COLO668 (cell line): ENCODE data around the gene IGIP.
A peak's percentile ranks its signal among the peaks of the same experiment; 100 is the strongest.
"Not testable (repeated sequence)": the region's sequence is repeated elsewhere in the genome, so short reads cannot be mapped to it uniquely, and the experiment has no call there.

Experiments
- DNase-seq: peaks from one replicate; lab custom pipeline; 2025; ENCODE audit not compliant: unreplicated experiment; lab: John Stamatoyannopoulos, UW

IGIP gene

DNA sequence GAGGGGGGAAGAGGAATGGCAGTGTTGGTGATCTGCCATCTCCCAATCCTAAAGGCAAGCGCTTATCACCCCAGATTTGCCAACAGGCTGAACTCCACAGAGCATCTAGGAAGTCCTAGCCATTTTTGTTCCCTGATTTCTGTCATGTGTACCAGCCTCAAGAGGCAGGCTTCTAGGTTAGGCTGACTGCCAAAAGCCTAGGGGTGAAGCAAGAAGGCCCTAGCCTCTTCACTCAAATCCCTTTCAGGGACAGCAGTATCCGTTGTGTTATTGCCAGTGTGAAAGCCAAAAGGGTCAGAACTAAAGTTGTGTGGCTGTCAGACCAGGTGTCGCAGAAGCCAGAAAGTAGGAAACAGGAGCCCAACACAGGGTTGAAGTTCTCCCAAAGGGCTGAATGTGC is 14.7 kb downstream of the IGIP start:
- no peak for DNase-seq

DNA sequence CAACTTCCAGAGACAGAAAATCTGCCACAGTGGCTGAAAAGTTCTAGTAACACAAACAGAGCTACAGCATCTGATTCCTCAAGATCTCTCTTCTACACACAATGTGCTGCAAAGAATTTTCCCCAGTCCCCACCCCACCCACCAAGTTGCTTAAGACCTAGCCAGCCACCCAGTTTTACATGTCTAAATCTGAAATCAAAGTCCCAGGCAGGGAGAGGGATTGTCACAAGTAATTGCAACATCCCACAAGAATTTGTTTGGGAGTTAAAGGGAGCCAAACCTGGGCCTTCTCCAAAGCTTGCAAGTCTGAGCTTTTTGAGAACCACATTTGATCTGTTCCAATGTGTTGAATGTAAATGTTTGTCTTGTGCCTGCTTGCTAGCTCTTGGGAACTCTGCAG is 15.5 kb downstream of the IGIP start:
- DNase-seq: no peak

GRCh38 chr5:140142246-140142645 is 16.5 kb downstream of the IGIP start:
- no peak for DNase-seq

DNA sequence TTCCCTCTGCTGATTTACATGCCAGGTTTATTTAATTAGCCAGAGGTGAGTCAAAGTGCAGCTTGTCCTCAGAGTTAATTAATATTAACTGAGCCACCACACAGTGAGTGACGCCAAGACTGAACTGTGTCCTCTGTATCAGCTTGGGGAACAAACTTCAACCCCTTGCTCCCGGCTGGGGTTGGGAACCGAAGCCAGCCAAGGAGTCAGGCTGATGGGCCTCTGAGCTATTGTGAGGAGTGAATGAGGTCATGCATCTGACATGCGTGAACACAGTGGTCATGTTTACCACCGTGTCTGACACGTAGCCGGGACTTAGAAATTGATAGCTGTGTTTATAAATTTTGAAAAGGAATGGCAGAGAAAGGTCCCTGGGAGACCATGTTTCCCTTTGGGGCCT is 17.1 kb downstream of the IGIP start:
- DNase-seq: no peak

DNA sequence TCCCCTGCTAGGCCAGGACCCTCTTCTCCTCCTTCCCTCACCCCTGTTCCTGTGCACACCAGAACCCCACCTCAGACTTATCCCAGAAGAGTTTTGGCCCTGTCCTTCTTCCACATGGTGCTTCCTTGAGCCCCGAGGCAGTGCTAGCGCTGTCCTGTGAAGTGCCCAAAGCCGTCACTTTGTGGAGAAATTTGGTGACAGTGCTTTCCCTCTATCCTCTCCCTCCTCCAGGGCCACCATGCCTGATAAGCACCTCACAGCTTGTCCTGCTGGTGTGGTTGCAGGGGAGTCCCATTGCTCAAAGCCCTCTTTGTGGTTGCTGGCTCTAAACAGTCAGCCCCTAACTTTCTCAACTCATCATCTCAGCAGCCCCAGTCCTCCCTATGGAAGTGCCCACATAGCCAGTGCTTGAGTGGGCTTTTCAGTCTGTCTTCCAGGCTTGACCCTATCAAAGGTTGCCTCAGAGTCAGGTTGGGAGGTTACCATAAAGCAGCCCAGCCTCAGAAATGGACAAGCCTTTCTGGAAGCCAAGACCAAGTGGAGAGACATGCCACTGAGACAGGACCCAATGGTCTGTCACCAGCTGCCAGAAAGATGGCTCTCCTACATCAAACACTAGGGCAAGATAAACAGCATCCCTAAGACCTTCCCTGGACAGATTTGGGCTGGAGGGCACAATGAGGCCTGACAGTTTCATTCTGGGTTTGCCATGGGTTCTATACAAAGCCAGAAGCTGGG is 18.0 kb downstream of the IGIP start:
- no peak for DNase-seq

DNA sequence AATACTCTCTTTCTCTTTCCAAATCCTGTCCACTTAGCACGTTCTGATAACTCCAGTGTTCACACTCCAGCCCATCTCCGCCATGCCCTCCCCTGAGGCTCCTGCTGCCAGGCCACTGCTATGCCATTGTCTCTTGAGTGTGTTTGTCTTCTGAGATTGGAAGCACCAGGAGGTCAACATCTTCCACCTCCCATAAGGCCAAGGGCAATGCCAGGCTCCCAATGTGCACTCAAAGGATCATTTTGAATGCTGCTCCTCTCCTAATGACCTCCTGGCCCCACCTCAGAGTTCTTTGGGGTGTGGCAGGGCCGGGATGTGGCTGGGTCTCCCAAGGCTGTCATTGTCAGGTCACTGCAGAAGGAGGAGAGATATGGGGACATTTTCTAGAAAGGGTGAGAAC is 19.5 kb downstream of the IGIP start:
- no peak for DNase-seq

DNA sequence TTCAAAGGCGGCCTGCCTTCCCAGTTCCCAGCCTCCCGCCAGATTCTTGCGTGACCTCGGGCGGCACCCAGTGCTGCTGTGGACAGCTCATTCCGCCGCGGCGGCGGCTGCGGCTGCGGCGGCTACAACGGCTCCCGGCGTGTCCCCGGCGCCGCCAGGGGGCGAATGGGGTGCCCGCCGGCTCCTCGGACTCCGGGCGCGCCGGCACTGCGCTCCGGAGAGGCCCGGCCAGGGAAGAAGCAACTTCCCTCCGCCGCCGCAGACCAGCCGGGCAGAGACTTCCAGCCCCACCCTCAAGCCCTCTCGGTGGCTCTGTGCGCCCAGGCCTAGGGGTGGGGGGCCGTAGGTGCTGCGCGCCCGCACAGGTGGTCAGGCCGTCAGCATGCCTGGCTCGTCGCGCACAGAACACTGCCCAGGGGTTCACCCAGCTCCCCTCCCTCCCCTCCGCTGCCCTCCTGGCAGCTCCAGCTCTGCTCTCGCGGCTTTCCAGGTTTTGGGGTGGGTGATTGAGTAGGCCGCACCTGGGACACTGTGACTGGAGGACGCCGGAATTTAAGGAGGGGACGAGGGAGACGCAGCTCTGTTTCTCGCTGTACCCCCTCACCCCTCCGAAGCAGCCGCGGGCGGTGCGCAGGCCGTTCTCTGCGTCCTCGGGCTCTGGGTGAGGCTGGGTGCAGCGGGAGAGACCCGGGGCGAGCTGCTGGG is 20.2 kb downstream of the IGIP start:
- DNase-seq: peak; percentile 58

DNA sequence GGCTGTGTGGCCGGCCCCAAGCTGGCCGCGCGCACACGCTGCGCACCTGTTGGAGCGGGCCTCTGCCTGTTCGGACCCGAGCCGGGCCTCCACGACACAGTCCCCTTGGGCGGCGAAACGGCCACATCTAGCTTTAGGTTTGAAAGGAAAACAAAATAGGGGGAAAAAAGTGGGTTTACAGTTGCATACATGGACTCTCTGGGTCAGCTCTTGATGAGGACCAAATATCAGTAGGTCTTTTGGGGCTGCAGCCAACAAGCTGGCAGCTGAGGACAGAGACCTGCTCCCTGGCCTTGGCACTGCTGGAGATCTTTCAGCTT is 20.7 kb downstream of the IGIP start:
- DNase-seq: no peak

DNA sequence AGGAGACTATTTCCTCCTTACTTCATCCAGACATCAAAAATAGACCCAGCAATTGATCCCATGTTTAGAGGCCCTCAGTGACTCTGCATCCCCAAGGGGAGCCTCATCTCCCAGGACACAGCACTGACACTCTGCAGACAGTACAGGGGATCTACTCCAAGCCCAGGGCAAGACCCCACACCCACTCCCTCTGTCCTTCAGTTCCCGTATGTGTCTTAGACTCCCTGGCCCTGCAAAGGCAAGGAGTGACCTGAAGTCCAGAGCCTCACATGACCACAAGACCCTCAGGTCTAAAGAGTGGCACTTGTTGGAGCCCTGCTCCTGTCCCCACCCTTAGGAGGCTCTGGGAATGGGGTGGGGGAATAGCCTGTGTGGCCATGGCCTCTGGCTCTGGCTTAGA is 21.7 kb downstream of the IGIP start:
- no peak for DNase-seq

GRCh38 chr5:140148508-140148907 is 22.8 kb downstream of the IGIP start:
- DNase-seq: no peak

DNA sequence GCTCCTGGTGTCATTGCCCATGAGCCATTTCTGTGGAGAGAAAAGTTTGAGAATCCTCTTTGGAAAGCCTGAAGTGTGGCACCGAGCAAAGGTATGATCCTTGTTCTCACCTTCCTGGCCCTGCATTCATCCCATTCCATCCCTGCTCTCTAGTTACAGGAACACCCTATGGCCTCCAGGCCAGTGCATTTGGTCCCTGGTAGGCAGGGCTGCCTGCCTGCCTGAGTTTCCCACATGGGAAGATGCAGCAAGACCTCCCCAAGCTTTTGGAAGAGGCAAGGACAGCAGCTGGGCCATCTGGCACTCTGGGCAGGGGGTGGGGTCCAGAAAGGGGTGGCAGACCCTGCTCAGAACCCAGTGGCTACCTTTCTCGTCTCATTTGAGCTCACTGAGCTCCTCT is 24.5 kb downstream of the IGIP start:
- no peak for DNase-seq

DNA sequence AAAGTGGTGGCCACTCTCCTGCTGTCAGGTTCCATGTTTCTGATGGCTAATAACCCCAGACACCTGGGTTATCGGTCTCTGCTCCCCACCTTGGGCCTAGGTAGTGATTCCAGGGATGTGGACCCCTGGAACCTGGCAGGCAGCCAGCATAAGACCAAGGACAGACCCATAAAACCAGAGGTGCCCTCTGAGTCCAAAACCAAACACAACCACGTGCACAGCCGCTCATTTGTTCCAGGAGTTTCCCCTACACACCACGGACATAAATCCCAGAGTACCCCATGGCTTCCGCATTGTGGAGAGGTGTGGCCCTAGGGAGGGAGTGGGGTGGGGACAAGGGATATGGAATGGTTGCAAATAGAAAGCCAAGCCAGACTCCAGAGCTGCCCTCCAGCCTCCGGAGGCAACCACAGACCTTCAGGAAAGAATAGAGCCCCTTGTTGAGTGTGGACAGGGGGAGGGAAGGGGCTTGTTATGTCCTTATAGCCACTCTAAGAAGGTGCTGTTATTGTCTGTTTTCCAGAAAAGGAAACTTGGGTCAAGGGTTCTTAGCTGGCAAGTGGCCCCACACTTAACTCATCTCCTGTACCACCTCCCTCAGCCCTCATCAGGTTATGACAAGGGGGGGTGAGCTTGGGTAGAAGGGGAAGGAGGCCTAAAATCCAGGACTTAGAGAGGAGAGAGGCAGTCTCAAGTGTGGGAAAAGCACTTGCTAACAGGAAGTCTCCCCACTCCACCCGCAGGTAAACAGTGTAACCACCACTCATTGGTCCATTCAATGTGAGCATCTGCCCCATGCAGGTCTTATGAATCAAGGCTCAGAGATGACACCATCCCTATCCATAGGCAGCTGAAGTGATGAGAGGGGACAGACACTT is 25.6 kb downstream of the IGIP start:
- DNase-seq: peak; percentile 9

- DNase-seq: no peak
These were observed 26.6 kb downstream of the IGIP start for GRCh38 chr5:140152022-140152999.

GRCh38 chr5:140153255-140153654 is 27.5 kb downstream of the IGIP start:
- no peak for DNase-seq

DNA sequence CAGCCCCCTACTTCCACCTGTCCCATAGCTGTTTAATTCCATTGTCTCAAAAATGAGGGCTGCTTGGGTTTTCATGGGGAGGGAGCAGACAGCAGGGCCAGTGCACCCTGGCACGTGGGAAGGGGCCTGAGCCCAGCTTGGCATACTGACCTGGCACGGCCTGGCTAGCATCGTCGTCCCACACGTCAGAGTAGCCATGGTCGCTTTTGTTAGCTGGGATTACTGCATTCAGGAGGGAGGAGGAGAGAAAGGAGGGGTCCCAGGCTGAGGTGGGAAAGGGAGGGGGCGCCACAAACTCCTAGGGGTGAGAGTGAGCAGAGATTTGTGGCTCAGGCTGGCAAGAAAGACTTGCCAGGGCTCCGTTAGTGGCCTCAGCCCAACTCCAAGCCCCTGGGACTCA is 28.2 kb downstream of the IGIP start:
- no peak for DNase-seq

- not testable (repeated sequence) for DNase-seq
These were observed 29.1 kb downstream of the IGIP start for GRCh38 chr5:140154710-140155381.

- peak; percentile 68 for DNase-seq
These were observed 31.5 kb downstream of the IGIP start for GRCh38 chr5:140157032-140157781.

DNA sequence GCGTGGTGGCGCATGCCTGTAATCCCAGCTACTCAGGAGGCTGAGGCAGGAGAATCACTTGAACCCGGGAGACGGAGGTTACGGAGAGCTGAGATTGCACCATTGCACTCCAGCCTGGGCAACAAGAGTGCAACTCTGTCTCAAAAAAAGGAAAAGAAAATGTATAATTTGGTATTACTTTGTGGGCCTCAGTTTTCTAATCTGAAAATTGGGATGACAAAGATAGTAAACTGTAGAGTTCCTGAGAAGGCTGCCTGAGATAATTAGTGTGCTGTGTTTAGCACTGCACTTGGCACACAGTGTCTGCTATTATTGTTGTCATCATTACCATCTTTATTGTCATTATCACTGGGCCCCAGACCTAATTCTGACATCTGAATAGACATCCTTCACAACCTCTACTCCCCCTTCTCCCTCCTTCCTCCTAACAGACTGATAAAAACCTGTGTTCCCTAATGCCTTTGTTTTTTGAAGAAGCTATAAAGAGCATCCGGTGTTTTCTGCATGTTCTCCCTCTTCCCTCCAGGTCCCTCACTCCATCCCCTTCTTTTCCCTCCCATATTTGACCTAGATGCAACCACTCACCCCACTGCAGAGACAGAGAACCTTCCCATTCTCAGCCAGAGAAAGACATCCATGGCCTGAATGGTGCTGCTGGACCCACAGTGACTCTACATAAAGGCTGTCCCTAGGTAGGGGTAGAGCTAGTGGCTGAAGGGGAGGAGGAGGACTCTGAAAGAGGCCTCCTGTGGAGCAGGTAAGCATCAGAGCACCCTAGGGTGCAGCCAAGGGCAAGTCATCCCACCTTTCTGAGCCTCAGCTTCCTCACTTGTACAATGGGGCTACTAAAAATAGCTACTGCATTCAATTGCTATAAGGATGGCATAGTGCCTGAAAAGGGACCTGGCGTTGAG is 33.5 kb downstream of the IGIP start:
- no peak for DNase-seq
